Ishikawa (cell line): ENCODE results near the gene NEGR1.

Source experiments
- CREB1 ChIP-seq: IDR thresholded peaks from 2 replicates; pipeline ENCODE4 v1.6.1; 2012; ENCODE audit warnings: low read depth
- EGR1 ChIP-seq: IDR thresholded peaks from 2 replicates; pipeline ENCODE4 v1.6.1; 2012
- EP300 ChIP-seq: IDR thresholded peaks from 2 replicates; pipeline ENCODE4 v1.6.1; 2012; ENCODE audit warnings: borderline replicate concordance
- FOXM1 ChIP-seq: IDR thresholded peaks from 2 replicates; pipeline ENCODE4 v1.6.1; 2012; ENCODE audit warnings: low read depth, borderline replicate concordance
- MAX ChIP-seq: IDR thresholded peaks from 2 replicates; pipeline ENCODE4 v1.6.1; 2012
- NFIC ChIP-seq: IDR thresholded peaks from 2 replicates; pipeline ENCODE4 v1.6.1; 2012
- RAD21 ChIP-seq: IDR thresholded peaks from 2 replicates; pipeline ENCODE4 v1.6.1; 2012; ENCODE audit warnings: low read depth
- REST ChIP-seq: IDR thresholded peaks from 2 replicates; pipeline ENCODE4 v1.6.1; 2012; ENCODE audit warnings: low read depth, mild to moderate bottlenecking
- TAF1 ChIP-seq: IDR thresholded peaks from 2 replicates; pipeline ENCODE4 v1.6.1; 2012; ENCODE audit warnings: low read depth, mild to moderate bottlenecking
- TCF12 ChIP-seq: IDR thresholded peaks from 2 replicates; pipeline ENCODE4 v1.6.1; 2012; ENCODE audit warnings: low read depth
- TEAD4 ChIP-seq: IDR thresholded peaks from 2 replicates; pipeline ENCODE4 v1.6.1; 2012
- YY1 ChIP-seq: IDR thresholded peaks from 2 replicates; pipeline ENCODE4 v1.6.1; 2012; ENCODE audit warnings: low read depth

- TF ChIP-seq TAF1 (no peak), YY1 (no peak), RAD21 (no peak), FOXM1 (no peak), NFIC (no peak), TEAD4 (no peak), MAX (no peak), REST (no peak), EP300 (no peak), CREB1 (no peak), TCF12 (no peak), EGR1 (no peak)
Measured at GRCh38 chr1:71944006-71944405, 338.3 kb downstream of the NEGR1 start.
